K562 (cell line): ENCODE results near the gene GON7. TPM values are rescaled to one million over a fixed set of nuclear protein-coding genes. Genes with fewer than 3 reads are reported as not detected.

ENCODE experiments used
- ARID1B ChIP-seq: fragments of 450-650 bp; IDR thresholded peaks from 2 replicates; pipeline ENCODE4 v1.6.1; 2016; ENCODE audit warnings: antibody characterized with exemption, mild to moderate bottlenecking, inconsistent platforms
- ATF3 ChIP-seq, 2 experiments: fragments of 450-650 bp in 1 of 2; sonication (generic) in 1 of 2; formaldehyde crosslinking in 1 of 2; IDR thresholded peaks in 1 of 2; conservative IDR thresholded peaks in 1 of 2; 2 replicates each; pipeline versions ENCODE4 v1.6.1 to v1.8.1; 2016 to 2023; ENCODE audit warnings: mild to moderate bottlenecking in 2 of 2, moderate library complexity in 2 of 2, inconsistent platforms in 1 of 2, missing genetic modification reagents in 1 of 2
- BMI1 ChIP-seq: fragments of 150-350 bp; IDR thresholded peaks from 2 replicates; pipeline ENCODE4 v1.6.1; 2014; ENCODE audit warnings: low read length
- CBFA2T2 ChIP-seq: fragments of 450-650 bp; conservative IDR thresholded peaks from 2 replicates; pipeline ENCODE4 v1.6.1; 2017; ENCODE audit warnings: mild to moderate bottlenecking
- CREB1 ChIP-seq, 2 experiments: sonication (generic) in 1 of 2; formaldehyde crosslinking in 1 of 2; IDR thresholded peaks; 2 replicates each; pipeline versions ENCODE4 v1.6.1 to v1.8.0; 2012 to 2022; ENCODE audit warnings: inconsistent platforms in 1 of 2, mild to moderate bottlenecking in 1 of 2, missing genetic modification reagents in 1 of 2, moderate library complexity in 1 of 2
- DACH1 ChIP-seq: fragments of 450-650 bp; IDR thresholded peaks from 2 replicates; pipeline ENCODE4 v1.6.1; 2018; ENCODE audit not compliant: partially characterized antibody
- ELF1 ChIP-seq: fragments of 200-800 bp; sonication (Bioruptor generic); IDR thresholded peaks from 2 replicates; pipeline ENCODE4 v1.6.1; 2016; ENCODE audit warnings: missing genetic modification characterization, missing compliant biosample characterization
- ETV1 ChIP-seq: fragments of 450-650 bp; conservative IDR thresholded peaks from 2 replicates; pipeline ENCODE4 v1.6.1; 2016; ENCODE audit warnings: missing genetic modification characterization, control low read depth, low read depth, missing compliant biosample characterization
- GABPA ChIP-seq: fragments of 200-800 bp; sonication (Bioruptor generic); conservative IDR thresholded peaks from 2 replicates; pipeline ENCODE4 v1.6.1; 2016; ENCODE audit warnings: low read depth, missing genetic modification characterization, missing compliant biosample characterization
- HDAC1 ChIP-seq, 2 experiments: fragments of 450-650 bp; IDR thresholded peaks; 2 replicates each; pipeline ENCODE4 v1.6.1; 2016 to 2017; ENCODE audit warnings: inconsistent platforms in 1 of 2, mild to moderate bottlenecking in 1 of 2, moderate library complexity in 1 of 2
- JUND ChIP-seq, 2 experiments: IDR thresholded peaks; 2 replicates in 1 of 2; 3 replicates in 1 of 2; pipeline ENCODE4 v1.6.1; 2011; ENCODE audit warnings: borderline replicate concordance in 2 of 2, low read depth in 2 of 2, low read length in 2 of 2, improper control_type of control experiment in 1 of 2, missing biosample characterization in 1 of 2, missing genetic modification characterization in 1 of 2, missing genetic modification reagents in 1 of 2
- KDM1A ChIP-seq, 2 experiments: fragments of 450-650 bp; IDR thresholded peaks; 2 replicates each; pipeline ENCODE4 v1.6.1; 2016; ENCODE audit warnings: mild to moderate bottlenecking in 2 of 2
- MEIS2 ChIP-seq: fragments of 450-650 bp; IDR thresholded peaks from 2 replicates; pipeline ENCODE4 v1.6.1; 2014; ENCODE audit warnings: mild to moderate bottlenecking; ENCODE audit not compliant: partially characterized antibody
- POLR3A ChIP-seq: IDR thresholded peaks from 2 replicates; pipeline ENCODE4 v1.6.1; 2011; ENCODE audit warnings: borderline replicate concordance, mild to moderate bottlenecking, moderate library complexity; ENCODE audit not compliant: insufficient read length, insufficient read depth; ENCODE audit errors: extremely low read depth
- RFX5 ChIP-seq: IDR thresholded peaks from 2 replicates; pipeline ENCODE4 v1.6.1; 2011; ENCODE audit warnings: low read depth, mild to moderate bottlenecking, improper control_type of control experiment, low read length
- TEAD4 ChIP-seq, 2 experiments: sonication (generic) in 1 of 2; formaldehyde crosslinking in 1 of 2; IDR thresholded peaks; 2 replicates each; pipeline versions ENCODE4 v1.6.1 to v1.8.0; 2012 to 2022; ENCODE audit warnings: borderline replicate concordance in 1 of 2, inconsistent platforms in 1 of 2, low read length in 1 of 2, mild to moderate bottlenecking in 1 of 2, missing genetic modification reagents in 1 of 2
- USF1 ChIP-seq: sonication (generic); formaldehyde crosslinking; IDR thresholded peaks from 2 replicates; pipeline ENCODE4 v1.9.0; 2022; ENCODE audit warnings: mild to moderate bottlenecking, missing genetic modification reagents
- ZBTB11 ChIP-seq, 3 experiments: fragments of 200-800 bp in 1 of 3; fragments of 250-450 bp in 1 of 3; fragments of 450-650 bp in 1 of 3; sonication (Bioruptor Pico) in 1 of 3; sonication (Bioruptor generic) in 1 of 3; formaldehyde crosslinking in 1 of 3; IDR thresholded peaks; 2 replicates each; pipeline versions ENCODE4 v1.6.1 to v1.8.0; 2016 to 2022; ENCODE audit warnings: mild to moderate bottlenecking in 2 of 3, missing genetic modification characterization in 2 of 3, missing compliant biosample characterization in 1 of 3, moderate library complexity in 1 of 3
- ZNF184 ChIP-seq: sonication (generic); formaldehyde crosslinking; IDR thresholded peaks from 2 replicates; pipeline ENCODE4 v1.5.0; 2020; ENCODE audit warnings: missing genetic modification reagents
- polyA plus RNA-seq, 8 experiments: library from polyadenylated mRNA; depleted of rRNA in 4 of 8; stranded (reverse) in 5 of 8; unstranded in 3 of 8; fragments of >200 nt; fragmentation: Nextera tagmentation in 2 of 8; fragmentation: Illumina TruSeq in 1 of 8; extraction: Ambion mirVana in 2 of 8; extraction: Trizol in 1 of 8; gene quantifications; 2 replicates each; pipeline versions ENCODE4 v1.2.1 to v1.2.3, GENCODE V29; 2011 to 2014; ENCODE audit warnings: inconsistent platforms in 1 of 8, missing spikeins in 1 of 8
- total RNA-seq, 7 experiments: library from RNA; depleted of rRNA in 6 of 7; stranded (reverse); fragments of >200 nt in 6 of 7; fragmentation: Illumina TruSeq in 2 of 7; extraction: Trizol in 2 of 7; gene quantifications; 2 replicates each; pipeline versions ENCODE4 v1.2.1 to v1.2.3, GENCODE V29; 2011 to 2021; ENCODE audit warnings: low replicate concordance in 1 of 7
- TF ChIP-seq, protein P1 (sequence below): sonication (generic); formaldehyde crosslinking; IDR thresholded peaks from 2 replicates; pipeline ENCODE4 v1.9.0; 2022; ENCODE audit warnings: mild to moderate bottlenecking, missing genetic modification reagents

The GON7 gene
- total and polyA plus RNA-seq, 9 of the 15 experiments (the other 6 are each of a cell fraction or from before 2014, with no cell fraction given) = 13.7 to 34.0 (median 23.9) TPM

GRCh38 chr14:93173943-93174395, 32.9 kb downstream of the GON7 start (continued):
- TF ChIP-seq CREB1 (IDR thresholded peaks at IDR 0.05) = peak; percentile 48; the same call in 1 of the 2 replicates
- TF ChIP-seq CREB1 (CRISPR knock-in tag; IDR thresholded peaks at IDR 0.05) = peak; percentile 44; the same call in 1 of the 2 replicates
- TF ChIP-seq POLR3A = no peak
- peak; percentile 31 to 54; a peak in 1 of 4 replicates for TF ChIP-seq KDM1A (IDR thresholded peaks at IDR 0.05)
- peak; percentile 65 for TF ChIP-seq MEIS2
- TF ChIP-seq CBFA2T2 = 0 out of 2 replicates have a peak, but pooled peaks have one; percentile 4
- no peak for TF ChIP-seq BMI1
- peak; percentile 35; the same call in 1 of the 2 replicates for TF ChIP-seq ARID1B
- peak; percentile 2; the same call in 1 of the 2 replicates for TF ChIP-seq JUND (IDR thresholded peaks at IDR 0.05; ENCODE audit: borderline replicate concordance, low read depth, low read length)
- no peak for TF ChIP-seq JUND (tag; IDR thresholded peaks at IDR 0.05; ENCODE audit: borderline replicate concordance, low read depth, low read length)
- TF ChIP-seq HDAC1 (IDR thresholded peaks at IDR 0.05) = peak in 1 of 2 experiments; percentile 57; a peak in 1 of 4 replicates
- 0 out of 2 replicates have a peak, but pooled peaks have one; percentile 22 for TF ChIP-seq GABPA (tag)
- TF ChIP-seq ELF1 (tag) = peak; percentile 54; the same call in 1 of the 2 replicates
- TF ChIP-seq TEAD4 (IDR thresholded peaks at IDR 0.05; ENCODE audit: low read length) = 0 out of 2 replicates have a peak, but pooled peaks have one; percentile 11
- TF ChIP-seq TEAD4 (CRISPR knock-in tag; IDR thresholded peaks at IDR 0.05; ENCODE audit: borderline replicate concordance) = no peak
- TF ChIP-seq, protein P1, sequence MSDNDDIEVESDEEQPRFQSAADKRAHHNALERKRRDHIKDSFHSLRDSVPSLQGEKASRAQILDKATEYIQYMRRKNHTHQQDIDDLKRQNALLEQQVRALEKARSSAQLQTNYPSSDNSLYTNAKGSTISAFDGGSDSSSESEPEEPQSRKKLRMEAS (CRISPR knock-in tag) = peak; percentile 34; the same call in 1 of the 2 replicates
- TF ChIP-seq ZNF184 (CRISPR knock-in tag) = no peak
- TF ChIP-seq ZBTB11 (CRISPR knock-in tag; IDR thresholded peaks at IDR 0.05) = no peak
- no peak for TF ChIP-seq DACH1
- peak; percentile 58; the same call in 1 of the 2 replicates for TF ChIP-seq USF1
- 0 out of 2 replicates have a peak, but pooled peaks have one; percentile 23 for TF ChIP-seq ATF3 (IDR thresholded peaks at IDR 0.05)
- no peak for TF ChIP-seq ATF3 (CRISPR knock-in tag; conservative IDR thresholded peaks at IDR 0.05)
- TF ChIP-seq RFX5 = peak; percentile 92
- peak; percentile 46; the same call in 1 of the 2 replicates for TF ChIP-seq ETV1 (tag)
